Measurements from ENCODE around the gene P2RY8.
A peak's percentile ranks its signal among the peaks of the same experiment; 100 is the strongest.
"Not testable (repeated sequence)": the region's sequence is repeated elsewhere in the genome, so short reads cannot be mapped to it uniquely, and the experiment has no call there.

Gene P2RY8

DNA sequence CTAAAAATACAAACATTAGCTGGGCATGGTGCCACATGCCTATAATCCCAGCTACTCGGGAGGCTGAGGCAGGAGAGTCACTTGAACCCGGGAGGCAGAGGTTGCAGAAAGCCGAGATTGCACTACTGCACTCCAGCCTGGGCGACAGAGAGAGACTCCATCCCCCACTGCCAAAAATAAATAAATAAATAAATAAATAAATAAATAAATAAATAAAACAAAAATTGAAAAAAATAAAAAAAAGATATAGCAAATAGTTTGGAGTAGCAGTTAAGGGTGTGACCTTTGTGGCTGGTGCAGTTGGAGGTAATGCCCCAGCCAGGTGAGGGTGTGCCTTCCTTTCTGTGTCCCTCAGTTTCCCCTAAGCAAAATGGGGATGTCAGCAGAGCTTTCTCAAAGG lies 14.1 kb downstream of the P2RY8 start:
- DNase-seq (ENCODE audit: insufficient read length, low spot score); FAIRE-seq: not testable (repeated sequence)

GRCh38 chrX:1521459-1521956 lies 15.5 kb downstream of the P2RY8 start:
- DNase-seq (ENCODE audit: insufficient read length, low spot score): peak; percentile 65
- FAIRE-seq: peak; percentile 99

DNA sequence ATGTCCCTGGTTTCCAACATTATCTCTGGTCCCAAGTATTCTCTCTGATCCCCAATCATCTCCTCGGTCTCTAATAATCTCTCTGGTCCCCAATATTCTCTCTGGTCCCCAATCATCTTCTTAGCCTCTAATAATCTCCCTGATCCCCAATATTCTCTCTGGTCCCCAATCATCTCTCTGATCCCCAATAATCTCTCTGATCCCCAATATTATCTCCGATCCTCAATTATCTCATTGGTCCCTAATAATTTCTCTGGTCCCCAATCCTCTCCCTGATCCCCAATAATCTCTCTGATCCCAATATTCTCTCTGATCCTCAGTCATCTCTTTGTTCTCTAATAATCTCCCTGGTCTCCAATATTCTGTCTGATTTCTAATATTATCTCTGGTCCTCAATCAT lies 16.6 kb downstream of the P2RY8 start:
- FAIRE-seq (peak; percentile 85), DNase-seq (ENCODE audit: insufficient read length, low spot score) (no peak)

DNA sequence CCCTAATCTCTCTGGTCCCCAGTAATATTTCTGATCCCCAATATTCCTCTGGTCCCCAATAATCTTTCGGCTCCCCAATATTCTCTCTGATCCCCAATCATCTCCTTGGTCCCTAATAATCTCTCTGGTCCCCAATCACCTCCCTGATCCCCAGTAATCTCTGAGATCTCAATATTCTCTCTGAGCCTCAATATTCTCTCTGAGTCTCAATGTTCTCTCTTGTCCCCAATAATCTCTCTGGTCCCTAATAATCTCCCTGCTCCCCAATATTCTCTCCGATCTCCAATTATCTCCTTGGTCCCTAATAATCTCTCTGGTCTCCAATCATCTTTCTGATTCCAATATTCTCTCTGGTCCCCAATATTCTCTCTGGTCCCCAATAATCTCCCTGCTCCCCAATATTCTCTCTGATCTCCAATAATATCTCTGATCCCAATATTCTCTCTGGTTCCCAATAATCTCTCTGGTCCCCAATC lies 17.9 kb downstream of the P2RY8 start:
- FAIRE-seq (peak; percentile 54), DNase-seq (ENCODE audit: insufficient read length, low spot score) (no peak)

GRCh38 chrX:1518512-1518911 lies 18.5 kb downstream of the P2RY8 start:
- no peak for FAIRE-seq
- no peak for DNase-seq (ENCODE audit: insufficient read length, low spot score)

GRCh38 chrX:1516596-1517104 lies 20.3 kb downstream of the P2RY8 start:
- FAIRE-seq (no peak), DNase-seq (ENCODE audit: insufficient read length, low spot score) (no peak)

DNA sequence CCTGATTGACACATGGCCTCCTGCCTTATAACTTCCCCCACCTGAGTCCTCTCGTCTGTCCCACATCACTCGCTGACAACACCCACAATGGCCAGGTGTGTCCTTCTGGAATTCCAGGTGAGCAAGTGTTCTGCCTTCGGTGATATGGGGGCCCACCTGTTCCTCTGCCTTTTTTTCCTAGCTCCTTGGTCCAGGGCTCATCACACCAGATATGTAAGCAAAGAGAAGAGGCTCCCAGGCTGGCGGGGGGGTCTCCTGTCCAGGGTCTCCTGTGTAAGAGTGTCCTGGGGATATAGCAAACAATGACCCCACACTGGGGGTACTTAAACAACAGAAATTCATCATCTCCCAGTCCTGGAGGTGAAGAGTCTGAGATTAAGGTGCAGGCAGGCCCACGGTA lies 25.2 kb downstream of the P2RY8 start:
- FAIRE-seq (no peak), DNase-seq (ENCODE audit: insufficient read length, low spot score) (no peak)

DNA sequence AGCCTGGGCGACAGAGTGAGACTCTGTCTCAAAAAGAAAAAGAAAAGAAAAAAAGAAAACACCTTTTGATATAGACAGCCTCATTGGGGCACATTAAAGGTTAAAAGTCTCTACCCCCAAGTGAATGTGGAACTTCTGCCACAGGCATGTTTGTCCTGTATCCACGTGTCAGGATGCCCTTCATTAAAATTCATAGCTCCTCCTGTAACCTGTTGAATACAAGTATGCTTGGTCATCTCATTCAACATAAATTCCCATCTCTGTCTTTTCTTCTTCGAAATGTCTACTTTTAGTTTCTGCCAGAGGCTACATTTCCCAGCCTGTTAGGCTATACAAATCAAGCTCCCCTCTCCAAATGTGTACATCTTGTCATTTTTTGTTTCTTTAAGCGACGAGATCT lies 25.8 kb downstream of the P2RY8 start:
- FAIRE-seq (no peak), DNase-seq (ENCODE audit: insufficient read length, low spot score) (no peak)

DNA sequence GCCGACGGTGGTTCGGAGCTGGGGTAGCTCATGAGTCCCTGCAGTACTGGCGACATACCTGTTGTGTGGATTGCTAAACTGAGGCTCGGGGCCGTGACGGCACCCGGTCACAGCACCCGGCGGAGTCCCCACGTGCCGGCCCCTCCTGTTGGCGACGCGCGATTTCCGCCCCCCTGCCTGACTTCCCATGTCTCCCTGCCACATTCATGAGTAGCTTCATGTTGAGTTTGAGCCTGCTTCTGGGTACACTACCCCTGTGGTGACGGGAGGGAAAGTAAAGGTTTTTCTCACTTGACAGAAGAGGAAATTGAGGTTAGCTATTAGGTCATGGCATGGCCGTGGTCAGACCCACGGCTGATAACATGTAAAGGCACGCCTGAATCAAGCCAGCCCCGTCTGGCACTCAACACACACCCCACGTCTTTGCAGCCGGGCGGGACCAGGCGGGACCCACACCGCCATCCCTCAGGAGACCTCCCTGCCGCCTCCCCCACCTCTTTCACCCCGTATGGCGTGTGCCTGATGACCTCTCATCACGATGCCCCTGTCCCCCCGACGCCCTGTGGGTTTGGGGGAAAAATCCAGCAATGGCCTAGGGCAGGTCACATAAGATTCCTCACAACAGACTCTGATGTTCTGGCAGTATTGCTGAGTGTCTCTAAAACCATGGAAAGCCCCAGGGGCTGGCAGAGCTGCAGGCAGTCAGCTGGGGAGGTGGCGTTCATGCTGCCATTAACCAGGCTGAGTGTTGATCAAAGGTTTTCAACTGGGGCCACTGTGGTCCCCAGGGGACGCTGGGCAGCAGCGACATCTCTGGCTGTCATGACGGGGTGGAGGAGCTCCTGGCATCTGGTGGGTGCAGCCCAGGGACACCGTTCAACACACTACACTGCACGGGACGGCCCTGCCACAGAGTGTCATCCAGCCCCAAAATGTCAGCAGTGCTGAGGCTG lies 29.2 kb downstream of the P2RY8 start:
- DNase-seq (ENCODE audit: insufficient read length, low spot score): peak; percentile 50
- peak; percentile 97 for FAIRE-seq

DNA sequence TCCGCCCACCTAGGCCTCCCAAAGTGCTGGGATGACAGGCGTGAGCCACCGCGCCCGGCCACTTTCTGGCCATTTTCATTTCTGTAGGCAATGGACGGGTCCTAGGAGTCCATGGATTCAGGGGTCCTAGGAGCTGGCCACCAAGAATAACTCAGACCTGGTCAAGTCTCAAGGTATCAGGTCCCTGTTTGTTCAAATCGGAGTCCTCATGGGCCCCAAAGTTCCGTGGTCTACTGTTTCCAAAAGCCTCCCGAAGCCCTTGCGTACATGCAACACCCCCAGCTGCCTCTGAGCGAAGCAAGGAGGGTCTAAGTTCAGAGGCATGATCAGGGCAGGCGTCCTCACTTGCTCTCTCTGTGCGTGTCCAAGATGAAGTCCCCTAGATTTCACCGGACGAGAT lies 30.1 kb downstream of the P2RY8 start:
- FAIRE-seq: no peak
- DNase-seq (ENCODE audit: insufficient read length, low spot score): no peak

DNA sequence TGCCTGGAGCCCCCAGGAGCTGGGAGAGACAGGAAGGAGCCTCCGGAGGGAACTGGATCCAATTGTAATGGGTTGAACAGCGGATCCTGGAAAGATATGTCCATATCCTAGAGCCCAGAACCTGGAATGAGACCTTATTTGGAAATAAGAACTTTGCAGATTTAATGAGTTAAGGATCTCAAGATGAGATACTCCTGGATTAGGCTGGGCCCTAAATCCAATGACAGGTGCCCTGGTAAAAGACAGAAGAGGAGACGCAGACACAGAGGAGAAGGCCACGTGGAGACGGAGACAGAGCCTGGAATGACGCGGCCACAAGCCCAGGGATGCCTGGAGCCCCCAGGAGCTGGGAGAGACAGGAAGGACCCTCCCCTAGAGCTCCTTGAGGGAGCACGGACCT lies 34.1 kb downstream of the P2RY8 start:
- FAIRE-seq: peak; percentile 48
- DNase-seq (ENCODE audit: insufficient read length, low spot score): no peak

DNA sequence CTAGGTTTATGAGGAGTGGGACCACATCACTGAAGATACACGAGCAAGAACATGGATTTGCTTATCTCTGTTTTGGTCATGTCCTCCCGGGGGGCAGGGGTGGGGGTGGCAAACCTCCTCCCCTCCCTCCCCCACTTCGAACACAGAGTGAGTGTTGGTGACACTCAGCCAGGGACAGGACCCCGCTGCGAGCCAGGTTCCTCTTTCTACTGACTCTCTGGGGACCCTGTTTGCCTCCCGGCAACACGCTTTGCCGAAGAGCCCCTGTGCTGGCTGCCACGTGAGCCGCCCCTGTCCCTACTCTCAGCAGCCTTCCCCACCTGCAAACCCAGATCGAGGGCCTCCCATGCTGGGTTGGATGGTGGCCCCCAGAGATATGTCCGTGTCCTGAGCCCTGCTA lies 34.7 kb downstream of the P2RY8 start:
- DNase-seq (ENCODE audit: insufficient read length, low spot score) (no peak), FAIRE-seq (peak; percentile 91)

- FAIRE-seq (peak; percentile 99), DNase-seq (ENCODE audit: insufficient read length, low spot score) (no peak)
Measured at GRCh38 chrX:1500701-1501624, 36.0 kb downstream of the P2RY8 start.

GRCh38 chrX:1496076-1496475 lies 40.9 kb downstream of the P2RY8 start:
- DNase-seq (ENCODE audit: insufficient read length, low spot score): no peak
- FAIRE-seq: no peak

DNA sequence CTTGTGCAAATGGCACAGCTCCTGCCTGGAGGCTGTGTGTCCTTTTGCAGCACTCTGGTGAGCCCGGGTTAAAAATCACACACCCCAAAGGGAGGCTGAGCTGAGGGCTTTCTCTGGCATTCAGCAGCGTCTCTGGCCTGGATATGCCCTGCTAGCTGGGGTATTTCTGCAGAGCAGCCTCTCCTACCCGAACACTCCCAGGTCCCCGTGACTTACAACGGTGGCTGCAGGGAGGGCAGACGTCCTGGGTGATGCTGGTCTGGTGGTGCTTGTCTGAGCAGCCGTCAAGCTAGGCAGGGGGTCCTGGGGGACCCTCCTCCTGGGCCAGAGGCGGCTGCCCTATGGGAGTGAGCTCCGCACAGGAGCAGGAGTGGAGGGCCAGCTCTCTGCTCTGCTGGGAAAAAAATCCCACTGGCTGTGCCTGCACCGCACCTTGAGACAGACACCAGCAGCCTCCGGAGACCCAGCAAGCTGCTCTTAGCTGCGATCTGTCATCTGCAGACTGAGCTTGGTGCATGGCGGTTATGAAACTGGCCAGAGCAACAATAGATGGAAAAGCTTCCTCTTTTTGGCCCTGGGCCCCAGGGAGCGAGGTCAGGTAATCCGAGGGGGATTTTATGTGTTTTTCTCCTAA lies 43.0 kb downstream of the P2RY8 start:
- DNase-seq (ENCODE audit: insufficient read length, low spot score) (no peak), FAIRE-seq (peak; percentile 96)

GRCh38 chrX:1493412-1493811 lies 43.6 kb downstream of the P2RY8 start:
- FAIRE-seq: no peak
- no peak for DNase-seq (ENCODE audit: insufficient read length, low spot score)

- no peak for FAIRE-seq
- DNase-seq (ENCODE audit: insufficient read length, low spot score): no peak
Measured at GRCh38 chrX:1492421-1493012, 44.5 kb downstream of the P2RY8 start.

DNA sequence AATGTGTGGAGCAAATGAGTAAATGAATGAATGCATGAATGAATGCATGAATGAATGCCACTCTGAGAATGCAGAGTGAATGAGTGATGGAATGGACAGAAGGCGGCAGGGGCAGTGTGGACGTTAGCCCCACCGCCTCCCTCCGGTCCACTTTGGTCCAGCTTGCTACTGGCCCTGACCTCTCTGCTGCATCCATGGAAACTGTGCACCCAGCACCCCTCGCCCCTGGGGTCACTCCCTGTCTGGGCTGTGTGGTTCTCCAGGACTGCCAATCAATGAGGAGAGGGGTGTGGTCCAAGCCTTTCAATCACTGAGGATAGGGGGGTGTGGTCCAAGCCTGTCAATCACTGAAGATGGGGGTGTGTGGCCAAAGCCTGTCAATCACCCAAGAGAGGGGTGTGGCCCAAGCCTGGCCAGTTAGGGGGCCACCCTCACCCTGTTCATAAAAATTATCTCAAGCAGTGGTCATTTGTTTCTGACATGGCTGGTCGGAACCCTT lies 45.1 kb downstream of the P2RY8 start:
- DNase-seq (ENCODE audit: insufficient read length, low spot score): no peak
- FAIRE-seq: peak; percentile 100

DNA sequence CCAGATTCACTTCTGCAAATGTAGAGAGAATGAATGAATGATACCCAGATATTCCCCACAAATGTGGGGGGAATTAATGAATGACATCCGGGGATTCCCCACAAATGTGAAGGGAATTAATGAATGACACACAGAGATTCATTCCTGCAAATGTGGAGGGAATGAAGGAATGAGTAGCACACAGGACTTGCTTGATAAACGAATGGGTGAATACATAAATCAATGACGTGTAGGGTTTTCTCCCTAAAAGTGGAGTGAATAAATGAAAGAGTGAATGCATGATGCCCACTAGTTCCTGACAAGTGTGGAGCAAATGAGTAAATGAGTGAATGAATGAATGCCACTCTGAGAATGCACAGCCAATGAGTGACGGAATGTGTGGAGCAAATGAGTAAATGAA lies 45.7 kb downstream of the P2RY8 start:
- not testable (repeated sequence) for DNase-seq (ENCODE audit: insufficient read length, low spot score); FAIRE-seq

- FAIRE-seq: not testable (repeated sequence)
Measured at GRCh38 chrX:1490723-1491122, 46.3 kb downstream of the P2RY8 start.

More at GRCh38 chrX:1490723-1491122, 46.3 kb downstream of the P2RY8 start:
- not testable (repeated sequence) for DNase-seq (ENCODE audit: insufficient read length, low spot score)
